Nephron progenitor cell (in vitro differentiated cells): Measurements from ENCODE around the gene TMED1.
"Not testable (repeated sequence)": the region's sequence is repeated elsewhere in the genome, so short reads cannot be mapped to it uniquely, and the experiment has no call there.

ENCODE experiments used
- DNase-seq: peaks from one replicate; pipeline ENCODE4 v3.0.0; 2021
- H3K27ac Mint-ChIP-seq: 2 replicates; pipeline ENCODE4 v1.8.0; 2021; ENCODE audit warnings: mild to moderate bottlenecking, moderate library complexity, mixed read lengths
- H3K27me3 Mint-ChIP-seq: 2 replicates; pipeline ENCODE4 v1.8.0; 2021; ENCODE audit warnings: mild to moderate bottlenecking, low read depth, mixed read lengths; ENCODE audit not compliant: poor library complexity
- H3K36me3 Mint-ChIP-seq: 2 replicates; pipeline ENCODE4 v1.8.0; 2021; ENCODE audit warnings: low read depth, mixed read lengths
- H3K4me1 Mint-ChIP-seq: 2 replicates; pipeline ENCODE4 v1.8.0; 2021; ENCODE audit warnings: mixed read lengths
- H3K4me3 Mint-ChIP-seq: 2 replicates; pipeline ENCODE4 v1.8.0; 2021; ENCODE audit warnings: mild to moderate bottlenecking, moderate library complexity, mixed read lengths
- H3K9me3 Mint-ChIP-seq: 2 replicates; pipeline ENCODE4 v1.8.0; 2021; ENCODE audit warnings: mild to moderate bottlenecking, moderate library complexity, mixed read lengths
- CTCF ChIP-seq: fragments of 200-600 bp; sonication (generic); IDR thresholded peaks from 2 replicates; pipeline ENCODE4 v1.5.0; 2021; ENCODE audit warnings: antibody characterized with exemption

The TMED1 gene

GRCh38 chr19:10863107-10863717, 27.2 kb upstream of the TMED1 start:
- Mint-ChIP-seq H3K27me3 (peaks cover 2% of the 10 kb centered on the region), H3K36me3 (no peaks in the 10 kb centered on the region), H3K4me3 (no peak overlapping the region), H3K4me1 (peaks cover 34% of the 10 kb centered on the region), H3K9me3 (no peaks in the 10 kb centered on the region), H3K27ac (peak overlapping the region; percentile 68)
- TF ChIP-seq CTCF = no peak
- DNase-seq = peak; percentile 25

DNA sequence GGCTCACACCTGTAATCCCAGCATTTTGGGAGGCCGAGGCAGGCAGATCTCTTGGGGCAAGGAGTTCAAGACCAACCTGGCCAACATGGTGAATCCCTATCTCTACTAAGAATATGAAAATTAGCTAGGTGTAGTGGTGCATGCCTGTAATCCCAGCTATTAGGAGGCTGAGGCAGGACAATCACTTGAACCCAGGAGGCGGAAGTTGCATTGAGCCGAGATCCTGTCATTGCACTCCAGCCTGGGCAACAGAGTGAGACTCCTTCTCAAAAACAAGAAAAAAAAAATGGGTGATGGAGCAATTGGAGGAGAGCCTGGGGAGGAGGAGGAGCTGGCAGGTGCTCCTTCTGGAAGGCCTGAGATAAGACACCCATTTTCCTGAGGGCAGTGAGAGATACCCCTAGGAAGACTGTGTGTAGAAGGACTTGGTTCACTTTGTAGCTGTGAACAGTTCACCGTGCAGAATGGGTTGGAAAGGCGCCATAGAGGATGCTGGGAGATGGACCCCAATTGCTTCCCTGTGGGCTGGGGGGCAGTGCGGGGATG, 26.6 kb upstream of the TMED1 start:
- TF ChIP-seq CTCF = no peak
- peak overlapping the region; percentile 68 for H3K27ac Mint-ChIP-seq
- peaks cover 2% of the 10 kb centered on the region for H3K27me3 Mint-ChIP-seq
- no peaks in the 10 kb centered on the region for H3K9me3 Mint-ChIP-seq
- peaks cover 30% of the 10 kb centered on the region for H3K4me1 Mint-ChIP-seq
- no peak overlapping the region for H3K4me3 Mint-ChIP-seq
- DNase-seq = no peak
- H3K36me3 Mint-ChIP-seq = no peaks in the 10 kb centered on the region

- peak; percentile 33 for DNase-seq
Observed at GRCh38 chr19:10861103-10861651, 25.2 kb upstream of the TMED1 start.

GRCh38 chr19:10858204-10858828, 22.3 kb upstream of the TMED1 start:
- DNase-seq = peak; percentile 59
- Mint-ChIP-seq H3K4me3 (no peak overlapping the region), H3K36me3 (no peaks in the 10 kb centered on the region), H3K4me1 (peaks cover 10% of the 10 kb centered on the region), H3K27ac (no peak overlapping the region), H3K27me3 (peaks cover 3% of the 10 kb centered on the region), H3K9me3 (no peaks in the 10 kb centered on the region)
- TF ChIP-seq CTCF = peak; percentile 77

More at GRCh38 chr19:10861103-10861651, 25.2 kb upstream of the TMED1 start:
- Mint-ChIP-seq H3K27ac (no peak overlapping the region), H3K9me3 (no peaks in the 10 kb centered on the region), H3K27me3 (peaks cover 2% of the 10 kb centered on the region), H3K4me3 (no peak overlapping the region), H3K4me1 (peaks cover 25% of the 10 kb centered on the region), H3K36me3 (no peaks in the 10 kb centered on the region)
- peak; percentile 31 for TF ChIP-seq CTCF

- not testable (repeated sequence) for H3K36me3 Mint-ChIP-seq, H3K27ac Mint-ChIP-seq, H3K27me3 Mint-ChIP-seq, H3K9me3 Mint-ChIP-seq, H3K4me1 Mint-ChIP-seq, DNase-seq, H3K4me3 Mint-ChIP-seq
Observed at GRCh38 chr19:10856899-10857298, 20.9 kb upstream of the TMED1 start.

- peaks cover 8% of the 10 kb centered on the region for H3K27me3 Mint-ChIP-seq
- H3K4me3 Mint-ChIP-seq = no peak overlapping the region
- H3K9me3 Mint-ChIP-seq = no peaks in the 10 kb centered on the region
- H3K4me1 Mint-ChIP-seq = no peaks in the 10 kb centered on the region
- peak; percentile 25 for DNase-seq
- H3K36me3 Mint-ChIP-seq = no peaks in the 10 kb centered on the region
- peak; percentile 48 for TF ChIP-seq CTCF
- H3K27ac Mint-ChIP-seq = no peak overlapping the region
Observed at GRCh38 chr19:10855879-10856522, 20.0 kb upstream of the TMED1 start.
